Measurements from ENCODE around the gene CBLB.

DNA sequence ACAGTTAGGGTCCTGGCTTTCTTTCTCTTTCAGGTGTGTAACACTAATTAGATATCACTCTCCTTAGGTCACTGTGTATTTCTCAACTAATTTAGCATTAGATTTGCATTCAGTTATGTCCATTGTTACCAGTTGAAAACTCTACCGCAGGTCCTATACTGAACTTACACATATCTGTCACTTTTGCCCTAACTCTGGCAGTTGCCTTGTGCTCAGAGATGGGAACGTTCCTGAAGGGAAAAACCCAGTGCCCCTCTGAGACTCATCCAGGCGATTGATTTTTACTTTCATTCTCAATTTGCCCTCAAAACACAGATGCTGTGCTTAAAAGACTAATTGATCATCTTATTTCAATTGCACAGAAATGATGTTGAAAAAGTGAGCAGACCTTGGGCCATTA is 253.0 kb downstream of the CBLB start:
- TF ChIP-seq, protein P1, sequence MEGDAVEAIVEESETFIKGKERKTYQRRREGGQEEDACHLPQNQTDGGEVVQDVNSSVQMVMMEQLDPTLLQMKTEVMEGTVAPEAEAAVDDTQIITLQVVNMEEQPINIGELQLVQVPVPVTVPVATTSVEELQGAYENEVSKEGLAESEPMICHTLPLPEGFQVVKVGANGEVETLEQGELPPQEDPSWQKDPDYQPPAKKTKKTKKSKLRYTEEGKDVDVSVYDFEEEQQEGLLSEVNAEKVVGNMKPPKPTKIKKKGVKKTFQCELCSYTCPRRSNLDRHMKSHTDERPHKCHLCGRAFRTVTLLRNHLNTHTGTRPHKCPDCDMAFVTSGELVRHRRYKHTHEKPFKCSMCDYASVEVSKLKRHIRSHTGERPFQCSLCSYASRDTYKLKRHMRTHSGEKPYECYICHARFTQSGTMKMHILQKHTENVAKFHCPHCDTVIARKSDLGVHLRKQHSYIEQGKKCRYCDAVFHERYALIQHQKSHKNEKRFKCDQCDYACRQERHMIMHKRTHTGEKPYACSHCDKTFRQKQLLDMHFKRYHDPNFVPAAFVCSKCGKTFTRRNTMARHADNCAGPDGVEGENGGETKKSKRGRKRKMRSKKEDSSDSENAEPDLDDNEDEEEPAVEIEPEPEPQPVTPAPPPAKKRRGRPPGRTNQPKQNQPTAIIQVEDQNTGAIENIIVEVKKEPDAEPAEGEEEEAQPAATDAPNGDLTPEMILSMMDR (IDR thresholded peaks at IDR 0.05; ENCODE audit: insufficient read depth, low read depth, low read length): no peak
- no peak for TF ChIP-seq EZH2 (IDR thresholded peaks at IDR 0.05; ENCODE audit: insufficient read depth, low read length)

Data from astrocyte (in vitro differentiated cells and primary cell).